NAMALWA (cell line): ENCODE results near the gene CRIP2.

Experiments used
- DNase-seq: peaks from one replicate; pipeline ENCODE4 v3.0.0-alpha.2; 2015; ENCODE audit warnings: low spot score

The CRIP2 gene

GRCh38 chr14:105527826-105528585 is 53.4 kb downstream of the CRIP2 start:
- DNase-seq: peak; percentile 72

- DNase-seq: no peak
Observed at GRCh38 chr14:105528586-105529318, 54.1 kb downstream of the CRIP2 start.

GRCh38 chr14:105529319-105529568 is 54.6 kb downstream of the CRIP2 start:
- no peak for DNase-seq
